H1 (cell line): Measurements from ENCODE around the gene ZBTB20. TPM values are rescaled to one million over a fixed set of nuclear protein-coding genes. Genes with fewer than 3 reads are reported as not detected.

Experiments
- CTCF ChIA-PET: fragments of 300-600 bp; sonication (Branson Sonifier 250); formaldehyde crosslinking; loops from one replicate; lab custom pipeline; 2021; ENCODE audit not compliant: partially characterized antibody; lab: Charles Lee
- POLR2A ChIA-PET: fragments of 300-600 bp; sonication (Branson Sonifier 250); formaldehyde crosslinking; loops from one replicate; lab custom pipeline; 2021; ENCODE audit warnings: inconsistent platforms; ENCODE audit not compliant: partially characterized antibody; lab: Charles Lee
- DNase-seq, 2 experiments: peaks; one replicate each; pipeline versions ENCODE4 v3.0.0 to v3.0.0-alpha.2; 2010 to 2022; ENCODE audit warnings: low spot score in 2 of 2, low read depth in 1 of 2, mixed read lengths in 1 of 2
- FAIRE-seq: peaks from 2 replicates; lab custom pipeline; 2011; peaks lifted over from hg19 to GRCh38; lab: Jason Lieb, UNC
- H2AFZ ChIP-seq: 2 replicates; pipeline ENCODE4 v1.8.1; 2012; ENCODE audit warnings: low read length, inconsistent platforms
- H2AK5ac ChIP-seq: 2 replicates; pipeline ENCODE4 v1.6.1; 2013; ENCODE audit warnings: low read depth, low read length
- H2BK120ac ChIP-seq: replicated peaks from 2 replicates; pipeline ENCODE3; 2013; ENCODE audit warnings: low read depth, low read length, inconsistent platforms
- H2BK12ac ChIP-seq: 2 replicates; pipeline ENCODE4 v1.6.1; 2013; ENCODE audit warnings: low read depth, low read length
- H2BK15ac ChIP-seq: 2 replicates; pipeline ENCODE4 v1.6.1; 2013; ENCODE audit warnings: low read length
- H2BK20ac ChIP-seq: 2 replicates; pipeline ENCODE4 v1.6.1; 2013; ENCODE audit warnings: low read length
- H2BK5ac ChIP-seq: 2 replicates; pipeline ENCODE4 v1.6.1; 2013; ENCODE audit warnings: low read depth, low read length
- H3K14ac ChIP-seq: 2 replicates; pipeline ENCODE4 v1.6.1; 2013; ENCODE audit warnings: inconsistent platforms; ENCODE audit not compliant: insufficient read length
- H3K18ac ChIP-seq: 2 replicates; pipeline ENCODE4 v1.6.1; 2013; ENCODE audit warnings: low read length; ENCODE audit errors: extremely low read depth
- H3K23ac ChIP-seq: 2 replicates; pipeline ENCODE4 v1.6.1; 2013; ENCODE audit warnings: inconsistent platforms; ENCODE audit not compliant: insufficient read length
- H3K23me2 ChIP-seq: 2 replicates; pipeline ENCODE4 v1.6.1; 2013; ENCODE audit warnings: low read depth, low read length
- H3K27ac ChIP-seq: 2 replicates; pipeline ENCODE4 v1.6.1; 2011; ENCODE audit warnings: low read depth, low read length, inconsistent platforms
- H3K27me3 ChIP-seq, 4 experiments: replicated peaks in 1 of 4; 1 replicate in 1 of 4; 2 replicates in 3 of 4; pipeline versions ENCODE4 v1.6.1 to v1.8.1; 2011 to 2013; ENCODE audit warnings: low read length in 3 of 4, mild to moderate bottlenecking in 3 of 4, inconsistent platforms in 2 of 4, mixed read lengths in 2 of 4, moderate library complexity in 1 of 4; ENCODE audit not compliant: control insufficient read depth in 3 of 4, insufficient read depth in 3 of 4; ENCODE audit errors: extremely low read depth in 1 of 4
- H3K36me3 ChIP-seq, 4 experiments: 2 replicates each; pipeline versions ENCODE4 v1.6.1 to v1.8.1; 2011 to 2013; ENCODE audit warnings: mild to moderate bottlenecking in 4 of 4, low read length in 3 of 4, moderate library complexity in 2 of 4, control low read depth in 1 of 4, inconsistent platforms in 1 of 4; ENCODE audit not compliant: insufficient read depth in 4 of 4, control insufficient read depth in 2 of 4
- H3K4ac ChIP-seq: replicated peaks from 2 replicates; pipeline ENCODE3; 2013; ENCODE audit warnings: low read length, low read depth, mixed read lengths, inconsistent platforms; ENCODE audit not compliant: insufficient read length
- H3K4me1 ChIP-seq, 4 experiments: replicated peaks in 1 of 4; 1 replicate in 1 of 4; 2 replicates in 3 of 4; pipeline versions ENCODE4 v1.6.1 to v1.8.1; 2011 to 2013; ENCODE audit warnings: low read length in 3 of 4, inconsistent platforms in 2 of 4, mixed read lengths in 1 of 4; ENCODE audit not compliant: insufficient read depth in 4 of 4, control insufficient read depth in 3 of 4
- H3K4me2 ChIP-seq, 2 experiments: 2 replicates each; pipeline versions ENCODE4 v1.6.1 to v1.8.1; 2011 to 2013; ENCODE audit warnings: low read depth in 2 of 2, low read length in 2 of 2, control low read depth in 1 of 2, inconsistent platforms in 1 of 2, mild to moderate bottlenecking in 1 of 2; ENCODE audit not compliant: insufficient read depth in 1 of 2
- H3K4me3 ChIP-seq, 4 experiments: fragments of 200-600, 300-600 bp in 1 of 4; sonication (generic), shearing (Covaris generic), sonication (Bioruptor Twin) in 1 of 4; 2 replicates each; pipeline versions ENCODE4 v1.5.1 to v1.8.1; 2011 to 2016; ENCODE audit warnings: low read length in 4 of 4, low read depth in 3 of 4, control low read depth in 2 of 4, inconsistent platforms in 2 of 4, mild to moderate bottlenecking in 2 of 4, mixed read lengths in 1 of 4, moderate library complexity in 1 of 4; ENCODE audit not compliant: insufficient read depth in 2 of 4; ENCODE audit errors: extremely low read depth in 1 of 4
- H3K56ac ChIP-seq: replicated peaks from 2 replicates; pipeline ENCODE3; 2013; ENCODE audit warnings: low read depth, mild to moderate bottlenecking, mixed read lengths, low read length, inconsistent platforms; ENCODE audit not compliant: insufficient read length
- H3K79me1 ChIP-seq: 2 replicates; pipeline ENCODE4 v1.6.1; 2013; ENCODE audit warnings: low read depth, low read length, control low read depth
- H3K79me2 ChIP-seq, 2 experiments: 2 replicates each; pipeline versions ENCODE4 v1.6.1 to v1.8.1; 2012 to 2013; ENCODE audit warnings: low read length in 2 of 2, mild to moderate bottlenecking in 2 of 2, inconsistent platforms in 1 of 2; ENCODE audit not compliant: insufficient read depth in 2 of 2, control insufficient read depth in 1 of 2
- H3K9ac ChIP-seq, 4 experiments: replicated peaks in 1 of 4; 1 replicate in 1 of 4; 2 replicates in 3 of 4; pipeline versions ENCODE4 v1.6.1 to v1.8.1; 2011 to 2013; ENCODE audit warnings: low read depth in 3 of 4, low read length in 3 of 4, control low read depth in 2 of 4, mild to moderate bottlenecking in 2 of 4, moderate library complexity in 2 of 4, inconsistent platforms in 1 of 4; ENCODE audit errors: extremely low read depth in 1 of 4
- H3K9me3 ChIP-seq, 2 experiments: 2 replicates each; pipeline versions ENCODE4 v1.6.1 to v1.8.1; 2012 to 2013; ENCODE audit warnings: mild to moderate bottlenecking in 2 of 2, moderate library complexity in 2 of 2, control low read depth in 1 of 2, inconsistent platforms in 1 of 2, low read depth in 1 of 2, low read length in 1 of 2, mixed read lengths in 1 of 2; ENCODE audit not compliant: insufficient read depth in 2 of 2
- H4K20me1 ChIP-seq, 2 experiments: replicated peaks in 1 of 2; 2 replicates each; pipeline versions ENCODE3 to v1.8.1; 2011 to 2013; ENCODE audit warnings: inconsistent platforms in 2 of 2, low read length in 2 of 2, mild to moderate bottlenecking in 1 of 2; ENCODE audit not compliant: insufficient read depth in 2 of 2, control insufficient read depth in 1 of 2
- H4K5ac ChIP-seq: 2 replicates; pipeline ENCODE4 v1.6.1; 2013; ENCODE audit warnings: low read length, low read depth, mixed read lengths, inconsistent platforms; ENCODE audit not compliant: insufficient read length
- H4K8ac ChIP-seq: 2 replicates; pipeline ENCODE4 v1.8.0; 2013; ENCODE audit warnings: mild to moderate bottlenecking, moderate library complexity, low read length, inconsistent platforms; ENCODE audit not compliant: insufficient read depth; ENCODE audit errors: extremely low read depth
- H4K91ac ChIP-seq: replicated peaks from 2 replicates; pipeline ENCODE3; 2013; ENCODE audit warnings: low read length, mixed read lengths, inconsistent platforms; ENCODE audit not compliant: insufficient read length
- BRCA1 ChIP-seq: IDR thresholded peaks from 2 replicates; pipeline ENCODE4 v1.6.1; 2012; ENCODE audit warnings: low read depth, low read length, improper control_type of control experiment
- CBX8 ChIP-seq: fragments of 300-800, 300-1000 bp; sonication (generic); IDR thresholded peaks from 2 replicates; pipeline ENCODE4 v1.7.1; 2016; ENCODE audit warnings: low read depth, low read length, borderline replicate concordance
- CTBP2 ChIP-seq: IDR thresholded peaks from 2 replicates; pipeline ENCODE4 v1.7.0; 2011; ENCODE audit warnings: borderline replicate concordance, mild to moderate bottlenecking, moderate library complexity, mixed read lengths, low read length; ENCODE audit not compliant: insufficient read depth, insufficient read length
- GABPA ChIP-seq: IDR thresholded peaks from 2 replicates; pipeline ENCODE4 v1.6.1; 2011; ENCODE audit warnings: mild to moderate bottlenecking, low read length, moderate library complexity, borderline replicate concordance; ENCODE audit not compliant: insufficient read depth
- KDM1A ChIP-seq: fragments of 200-600, 300-600 bp; sonication (generic); IDR thresholded peaks from 2 replicates; pipeline ENCODE4 v1.7.1; 2016; ENCODE audit warnings: mild to moderate bottlenecking, low read length, borderline replicate concordance
- NANOG ChIP-seq: IDR thresholded peaks from 2 replicates; pipeline ENCODE4 v1.6.1; 2011; ENCODE audit warnings: low read length, low read depth, mild to moderate bottlenecking, inconsistent platforms; ENCODE audit not compliant: insufficient read depth, poor library complexity, severe bottlenecking
- PHF8 ChIP-seq: fragments of 200-600 bp; sonication (generic); conservative IDR thresholded peaks from 2 replicates; pipeline ENCODE4 v1.7.1; 2012; ENCODE audit warnings: low read depth, mild to moderate bottlenecking, inconsistent platforms, low read length, moderate library complexity
- POU5F1 ChIP-seq: IDR thresholded peaks from 2 replicates; pipeline ENCODE4 v1.6.1; 2011; ENCODE audit warnings: low read depth, mild to moderate bottlenecking, low read length, moderate library complexity
- RFX5 ChIP-seq: IDR thresholded peaks from 2 replicates; pipeline ENCODE4 v1.6.1; 2011; ENCODE audit warnings: low read depth, low read length, improper control_type of control experiment, borderline replicate concordance
- SIN3A ChIP-seq, 2 experiments: IDR thresholded peaks in 1 of 2; conservative IDR thresholded peaks in 1 of 2; 2 replicates each; pipeline ENCODE4 v1.6.1; 2011 to 2012; ENCODE audit warnings: low read length in 2 of 2, improper control_type of control experiment in 1 of 2, low read depth in 1 of 2, mild to moderate bottlenecking in 1 of 2
- SIX5 ChIP-seq: IDR thresholded peaks from 2 replicates; pipeline ENCODE4 v1.6.1; 2011; ENCODE audit warnings: mild to moderate bottlenecking, low read depth, low read length
- SP2 ChIP-seq: IDR thresholded peaks from 2 replicates; pipeline ENCODE4 v1.6.1; 2012; ENCODE audit warnings: mild to moderate bottlenecking, low read length, inconsistent platforms
- SUZ12 ChIP-seq: fragments of 200-600 bp; sonication (generic); IDR thresholded peaks from 2 replicates; pipeline ENCODE4 v1.6.1; 2012; ENCODE audit warnings: mild to moderate bottlenecking, inconsistent platforms, low read length, moderate library complexity, mixed read lengths
- TAF1 ChIP-seq: IDR thresholded peaks from 2 replicates; pipeline ENCODE4 v1.6.1; 2011; ENCODE audit warnings: mild to moderate bottlenecking, low read depth, low read length
- polyA plus RNA-seq, 7 experiments: library from polyadenylated mRNA; depleted of rRNA in 3 of 7; stranded (reverse) in 5 of 7; unstranded in 2 of 7; fragments of >200 nt in 5 of 7; fragments of 200-250 nt in 2 of 7; gene quantifications; 1 replicate in 5 of 7; 2 replicates in 1 of 7; 4 replicates in 1 of 7; pipeline versions ENCODE4 v1.2.1 to v1.2.3, GENCODE V29; 2011 to 2013; ENCODE audit warnings: missing spikeins in 2 of 7, mixed read lengths in 2 of 7
- total RNA-seq: library from RNA; stranded (reverse); fragmentation: NEBNext Ultra II Directional; extraction: Animal tissue kit (Norgen Biotek cat#: 25700); gene quantifications from 2 replicates; pipeline ENCODE4 v1.2.1, GENCODE V29; 2021
- TF ChIP-seq, protein P1 (sequence below): IDR thresholded peaks from 2 replicates; pipeline ENCODE4 v1.6.1; 2012; ENCODE audit warnings: inconsistent platforms

ZBTB20 gene
- total and polyA plus RNA-seq, 2 of the 8 experiments (the other 6 are each of a cell fraction or from before 2014, with no cell fraction given): 0.35 to 1.3 TPM

DNA sequence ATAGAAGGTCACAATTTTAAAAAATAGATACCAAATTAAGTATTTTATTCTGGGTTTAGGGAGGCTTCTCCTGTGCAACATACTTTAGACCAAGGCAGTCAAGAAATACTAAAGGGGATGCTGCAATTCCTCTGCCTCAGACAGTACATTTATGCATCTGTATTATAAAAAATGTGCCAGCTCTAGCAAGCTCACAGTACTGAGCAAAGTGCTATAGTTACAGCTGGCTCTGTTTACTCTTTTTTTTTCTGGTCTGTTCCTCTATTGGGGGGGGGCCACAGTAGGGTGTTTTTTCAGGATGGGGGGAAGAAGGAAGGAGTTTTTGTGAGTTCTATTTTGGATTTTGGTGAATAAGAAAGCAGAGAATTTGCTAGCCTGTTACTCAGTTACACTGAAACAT is 668.3 kb downstream of the ZBTB20 start:
- no peaks in the 10 kb centered on the region for H3K9me3 ChIP-seq
- H3K14ac ChIP-seq: no peak overlapping the region
- no peaks in the 10 kb centered on the region for H3K4me1 ChIP-seq
- no peak overlapping the region for H3K4me3 ChIP-seq
- no peak overlapping the region for H2BK15ac ChIP-seq
- no peak overlapping the region for H2BK20ac ChIP-seq
- H3K18ac ChIP-seq: no peak overlapping the region
- H4K8ac ChIP-seq: no peak overlapping the region
- H3K27ac ChIP-seq: no peak overlapping the region
- no peak for DNase-seq
- H2AFZ ChIP-seq: no peak overlapping the region
- POLR2A ChIA-PET: interaction anchor here (1.1 kb wide), 1 partner anchor 11 kb away, joined by 3 read pairs; no protein-coding TSS in a partner anchor
- no peak overlapping the region for H3K9ac ChIP-seq
- no peaks in the 10 kb centered on the region for H3K79me2 ChIP-seq
- no peak overlapping the region for H4K5ac ChIP-seq
- no peaks in the 10 kb centered on the region for H3K79me1 ChIP-seq
- H2AK5ac ChIP-seq: no peak overlapping the region
- H2BK120ac ChIP-seq: no peak overlapping the region
- H3K23ac ChIP-seq: no peak overlapping the region
- CTCF ChIA-PET: no interaction called here
- H2BK12ac ChIP-seq: no peak overlapping the region
- H4K20me1 ChIP-seq: no peaks in the 10 kb centered on the region
- H3K27me3 ChIP-seq: no peaks in the 10 kb centered on the region
- no peak for FAIRE-seq
- H3K36me3 ChIP-seq: no peaks in the 10 kb centered on the region
- H3K4me2 ChIP-seq: no peak overlapping the region
- H3K56ac ChIP-seq: no peak overlapping the region
- H2BK5ac ChIP-seq: no peak overlapping the region
- H4K91ac ChIP-seq: no peak overlapping the region
- H3K23me2 ChIP-seq: no peaks in the 10 kb centered on the region; the same call in 1 of the 2 replicates
- H3K4ac ChIP-seq: no peak overlapping the region
- TF ChIP-seq SIN3A (conservative IDR thresholded peaks at IDR 0.05 in 1 of 2, IDR thresholded peaks at IDR 0.05 in 1 of 2; ENCODE audit: low read depth in 1 of 2, low read length in 2 of 2): no peak
- TF ChIP-seq RFX5: no peak
- no peak for TF ChIP-seq BRCA1
- TF ChIP-seq CBX8: no peak
- TF ChIP-seq, protein P1, sequence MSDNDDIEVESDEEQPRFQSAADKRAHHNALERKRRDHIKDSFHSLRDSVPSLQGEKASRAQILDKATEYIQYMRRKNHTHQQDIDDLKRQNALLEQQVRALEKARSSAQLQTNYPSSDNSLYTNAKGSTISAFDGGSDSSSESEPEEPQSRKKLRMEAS: no peak
- no peak for TF ChIP-seq SIX5
- TF ChIP-seq POU5F1: no peak
- no peak for TF ChIP-seq SUZ12
- no peak for TF ChIP-seq GABPA
- TF ChIP-seq NANOG: no peak
- no peak for TF ChIP-seq SP2
- TF ChIP-seq KDM1A: no peak
- no peak for TF ChIP-seq TAF1
- TF ChIP-seq PHF8: no peak
- TF ChIP-seq CTBP2: no peak
